Gastrocnemius medialis (tissue), 4 donors: ENCODE data around the gene AKAP13. TPM values are rescaled to one million over a fixed set of nuclear protein-coding genes. Genes with fewer than 3 reads are reported as not detected.
A peak's percentile ranks its signal among the peaks of the same experiment; 100 is the strongest.

Experiments
- ATAC-seq, 2 donors: fragments of 150-250 bp; one replicate each; pipeline ENCODE4 v1.9.1; 2016
- DNase-seq, 2 donors: peaks; one replicate each; pipeline ENCODE4 v3.0.0-alpha.2; 2019
- H3K27ac ChIP-seq, 4 donors: fragments of 200-600 bp; sonication (generic); 1 replicate in 1 of 4; 2 replicates in 3 of 4; pipeline ENCODE4 v1.5.1; 2016 to 2018; ENCODE audit warnings: mild to moderate bottlenecking in 2 of 4, moderate library complexity in 1 of 4
- H3K27me3 ChIP-seq, 3 donors: fragments of 200-600 bp; sonication (generic) in 2 of 3; 1 replicate in 1 of 3; 2 replicates in 2 of 3; pipeline versions ENCODE4 v1.5.1 to v1.6.0; 2016 to 2019; ENCODE audit warnings: mild to moderate bottlenecking in 1 of 3, moderate library complexity in 1 of 3
- H3K36me3 ChIP-seq, 2 donors: fragments of 200-600 bp; sonication (generic) in 1 of 2; one replicate each; pipeline ENCODE4 v1.5.1; 2017 to 2018
- H3K4me1 ChIP-seq, 2 donors: fragments of 200-600 bp; sonication (generic) in 1 of 2; one replicate each; pipeline ENCODE4 v1.5.1; 2016 to 2017; ENCODE audit warnings: mild to moderate bottlenecking in 2 of 2
- H3K4me3 ChIP-seq, 4 donors: fragments of 200-600 bp; sonication (generic) in 3 of 4; 1 replicate in 1 of 4; 2 replicates in 3 of 4; pipeline ENCODE4 v1.5.1; 2016 to 2019; ENCODE audit warnings: mild to moderate bottlenecking in 2 of 4
- H3K9me3 ChIP-seq, 3 donors: fragments of 200-600 bp; sonication (generic) in 2 of 3; 1 replicate in 1 of 3; 2 replicates in 2 of 3; pipeline ENCODE4 v1.5.1; 2016 to 2019
- POLR2A ChIP-seq, 2 donors: fragments of 450-650 bp; IDR thresholded peaks; one replicate each; pipeline ENCODE4 v1.6.1; 2017; ENCODE audit warnings: antibody characterized with exemption in 2 of 2, mild to moderate bottlenecking in 2 of 2, moderate library complexity in 2 of 2
- in situ Hi-C, 4 donors: fragments of 200-750 bp; cut with MboI; loops; one replicate each; pipeline versions ENCODE4 v1.15.0 to v1.8.0; 2017; ENCODE audit warnings: low sequenced_read_pairs in 4 of 4
- intact Hi-C: fragments of 100-400 bp; cut with DNase I; formaldehyde crosslinking; loops from one replicate; pipeline ENCODE4 v1.15.1; 2023; ENCODE audit warnings: low total_unique reads
- total RNA-seq, 4 donors: library from RNA; depleted of rRNA; stranded (reverse); fragments of >200 nt; gene quantifications; one replicate each; pipeline versions ENCODE4 v1.1.0 to v1.2.3, GENCODE V29; 2016
- TF ChIP-seq, protein P1 (sequence below), 5 experiments: fragments of 450-650 bp in 3 of 5; fragments of 200-600 bp in 2 of 5; sonication (generic) in 2 of 5; IDR thresholded peaks in 4 of 5; conservative IDR thresholded peaks in 1 of 5; 1 replicate in 4 of 5; 2 replicates in 1 of 5; pipeline ENCODE4 v1.5.1; 2016 to 2019; ENCODE audit warnings: antibody characterized with exemption in 5 of 5, mild to moderate bottlenecking in 3 of 5, moderate library complexity in 3 of 5

AKAP13 gene
- total RNA-seq, 4 donors from 2014 or later = 127 to 481 (median 172) TPM

- H3K4me3 ChIP-seq = no peak overlapping the region
- peak overlapping the region in 3 of 4 donors; percentile 6 to 43 (median 37) for H3K27ac ChIP-seq
Observed at GRCh38 chr15:85545752-85546151, 165.3 kb downstream of the AKAP13 start.

DNA sequence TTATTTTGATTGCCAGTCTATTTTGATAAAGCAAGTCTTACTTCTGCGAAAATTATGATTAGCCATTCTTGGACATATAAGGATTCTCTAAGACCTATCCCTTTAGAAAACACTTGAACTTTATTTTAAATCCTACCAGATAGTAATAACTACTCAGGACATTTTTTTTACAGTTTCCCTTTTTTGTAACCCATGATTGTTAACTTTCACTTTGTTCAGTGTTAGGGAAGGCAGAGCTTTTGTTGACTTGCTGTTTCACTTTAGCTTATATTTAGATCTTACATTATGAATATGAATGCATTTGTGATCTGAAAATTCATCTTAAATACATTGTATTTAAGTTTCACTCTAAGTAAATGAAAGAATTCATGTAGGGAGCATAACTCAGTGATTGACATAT, 167.0 kb downstream of the AKAP13 start:
- Histone ChIP-seq H3K27me3 (no peaks in the 10 kb centered on the region), H3K4me3 (no peak overlapping the region), H3K9me3 (no peaks in the 10 kb centered on the region), H3K36me3 (no peaks in the 10 kb centered on the region), H3K4me1 (peaks cover 0 to 7% of the 10 kb centered on the region in 2 donors), H3K27ac (no peak overlapping the region)
- ATAC-seq (no peak), DNase-seq (no peak)
- intact Hi-C loops = no loop called here
- no peak for TF ChIP-seq POLR2A (IDR thresholded peaks at IDR 0.05)
- TF ChIP-seq, protein P1, sequence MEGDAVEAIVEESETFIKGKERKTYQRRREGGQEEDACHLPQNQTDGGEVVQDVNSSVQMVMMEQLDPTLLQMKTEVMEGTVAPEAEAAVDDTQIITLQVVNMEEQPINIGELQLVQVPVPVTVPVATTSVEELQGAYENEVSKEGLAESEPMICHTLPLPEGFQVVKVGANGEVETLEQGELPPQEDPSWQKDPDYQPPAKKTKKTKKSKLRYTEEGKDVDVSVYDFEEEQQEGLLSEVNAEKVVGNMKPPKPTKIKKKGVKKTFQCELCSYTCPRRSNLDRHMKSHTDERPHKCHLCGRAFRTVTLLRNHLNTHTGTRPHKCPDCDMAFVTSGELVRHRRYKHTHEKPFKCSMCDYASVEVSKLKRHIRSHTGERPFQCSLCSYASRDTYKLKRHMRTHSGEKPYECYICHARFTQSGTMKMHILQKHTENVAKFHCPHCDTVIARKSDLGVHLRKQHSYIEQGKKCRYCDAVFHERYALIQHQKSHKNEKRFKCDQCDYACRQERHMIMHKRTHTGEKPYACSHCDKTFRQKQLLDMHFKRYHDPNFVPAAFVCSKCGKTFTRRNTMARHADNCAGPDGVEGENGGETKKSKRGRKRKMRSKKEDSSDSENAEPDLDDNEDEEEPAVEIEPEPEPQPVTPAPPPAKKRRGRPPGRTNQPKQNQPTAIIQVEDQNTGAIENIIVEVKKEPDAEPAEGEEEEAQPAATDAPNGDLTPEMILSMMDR (IDR thresholded peaks at IDR 0.05 in 4 of 5, conservative IDR thresholded peaks at IDR 0.05 in 1 of 5) = no peak
- in situ Hi-C loops = no loop called here

More at GRCh38 chr15:85545752-85546151, 165.3 kb downstream of the AKAP13 start:
- no peaks in the 10 kb centered on the region for H3K9me3 ChIP-seq
- H3K4me1 ChIP-seq = peaks cover 0 to 7% of the 10 kb centered on the region in 2 donors
- no peaks in the 10 kb centered on the region for H3K27me3 ChIP-seq
- in situ Hi-C loops (no loop called here), intact Hi-C loops (no loop called here)
- ATAC-seq (peak in 1 of 2 donors; percentile 39), DNase-seq (no peak)
- H3K36me3 ChIP-seq = no peaks in the 10 kb centered on the region
- TF ChIP-seq, protein P1 (IDR thresholded peaks at IDR 0.05 in 4 of 5, conservative IDR thresholded peaks at IDR 0.05 in 1 of 5) = no peak
- TF ChIP-seq POLR2A (IDR thresholded peaks at IDR 0.05) = no peak

GRCh38 chr15:85550283-85550682, 169.9 kb downstream of the AKAP13 start:
- no peak overlapping the region for H3K4me3 ChIP-seq
- peaks cover 0 to 7% of the 10 kb centered on the region in 2 donors for H3K4me1 ChIP-seq
- no peaks in the 10 kb centered on the region for H3K36me3 ChIP-seq
- no peak overlapping the region for H3K27ac ChIP-seq
- ATAC-seq = no peak
- intact Hi-C loops = no loop called here
- DNase-seq = no peak
- TF ChIP-seq, protein P1 (IDR thresholded peaks at IDR 0.05 in 4 of 5, conservative IDR thresholded peaks at IDR 0.05 in 1 of 5) = no peak
- TF ChIP-seq POLR2A (IDR thresholded peaks at IDR 0.05) = no peak
- in situ Hi-C loops = no loop called here
- H3K27me3 ChIP-seq = no peaks in the 10 kb centered on the region
- no peaks in the 10 kb centered on the region for H3K9me3 ChIP-seq

DNA sequence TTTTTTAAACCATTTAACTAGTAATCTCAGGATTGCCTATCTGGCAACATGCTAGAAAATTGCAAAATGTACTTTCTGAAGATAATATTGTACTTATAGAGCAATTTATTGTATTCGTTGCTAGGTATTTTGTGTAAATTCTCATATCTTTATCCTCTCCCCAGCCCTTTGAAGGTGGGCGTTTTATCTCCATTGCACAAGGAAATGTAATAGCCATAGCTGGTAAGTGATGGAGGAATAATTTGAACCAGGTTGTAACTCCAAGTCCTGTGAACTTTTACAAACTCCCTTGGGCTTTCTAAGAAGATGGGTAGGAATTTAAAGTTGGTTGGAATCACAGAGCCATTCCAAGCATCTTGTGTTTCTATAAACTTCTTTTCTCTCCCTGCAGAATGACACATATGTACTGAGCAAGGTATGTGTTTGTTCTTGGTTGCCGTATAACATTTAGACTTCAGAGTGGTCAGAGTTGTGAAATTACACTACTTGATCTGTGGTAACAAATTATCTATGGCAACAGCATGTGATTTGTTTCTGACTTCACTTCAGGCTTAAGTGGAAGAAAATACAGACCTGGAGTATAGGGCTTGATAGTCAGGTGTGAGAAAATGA, 170.9 kb downstream of the AKAP13 start:
- intact Hi-C loops = no loop called here
- in situ Hi-C loops = no loop called here

More for the DNA sequence above, 170.9 kb downstream of the AKAP13 start:
- DNase-seq (no peak), ATAC-seq (no peak)
- H3K36me3 ChIP-seq = no peaks in the 10 kb centered on the region
- no peak overlapping the region for H3K4me3 ChIP-seq
- no peak overlapping the region for H3K27ac ChIP-seq
- no peaks in the 10 kb centered on the region for H3K9me3 ChIP-seq
- peaks cover 0 to 7% of the 10 kb centered on the region in 2 donors for H3K4me1 ChIP-seq
- no peak for TF ChIP-seq POLR2A (IDR thresholded peaks at IDR 0.05)
- TF ChIP-seq, protein P1 (IDR thresholded peaks at IDR 0.05 in 4 of 5, conservative IDR thresholded peaks at IDR 0.05 in 1 of 5) = no peak
- H3K27me3 ChIP-seq = no peaks in the 10 kb centered on the region
